Measurements from ENCODE around the gene SIRPA.
A peak's percentile ranks its signal among the peaks of the same experiment; 100 is the strongest.

Gene SIRPA

DNA sequence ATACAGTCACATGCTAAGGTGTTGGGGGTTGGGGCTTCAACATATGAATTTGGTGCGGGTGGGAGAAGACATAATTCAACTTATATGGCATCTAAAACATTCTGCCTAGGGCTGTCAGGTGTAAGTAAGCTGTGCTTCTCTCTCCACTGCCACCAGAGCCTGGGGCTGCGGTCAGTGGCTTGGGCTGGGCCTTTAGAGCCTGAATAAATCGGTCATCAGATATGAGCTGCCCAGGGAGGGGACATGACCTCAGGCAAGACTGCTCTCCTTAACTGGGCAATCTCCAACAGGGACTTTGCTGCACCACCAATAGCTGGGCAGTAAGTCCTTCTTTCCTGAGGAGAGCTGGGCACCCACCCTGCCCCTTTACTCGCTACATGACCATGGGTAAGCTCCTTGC is 24.9 kb upstream of the SIRPA start:
- DNase-seq: no peak

DNA sequence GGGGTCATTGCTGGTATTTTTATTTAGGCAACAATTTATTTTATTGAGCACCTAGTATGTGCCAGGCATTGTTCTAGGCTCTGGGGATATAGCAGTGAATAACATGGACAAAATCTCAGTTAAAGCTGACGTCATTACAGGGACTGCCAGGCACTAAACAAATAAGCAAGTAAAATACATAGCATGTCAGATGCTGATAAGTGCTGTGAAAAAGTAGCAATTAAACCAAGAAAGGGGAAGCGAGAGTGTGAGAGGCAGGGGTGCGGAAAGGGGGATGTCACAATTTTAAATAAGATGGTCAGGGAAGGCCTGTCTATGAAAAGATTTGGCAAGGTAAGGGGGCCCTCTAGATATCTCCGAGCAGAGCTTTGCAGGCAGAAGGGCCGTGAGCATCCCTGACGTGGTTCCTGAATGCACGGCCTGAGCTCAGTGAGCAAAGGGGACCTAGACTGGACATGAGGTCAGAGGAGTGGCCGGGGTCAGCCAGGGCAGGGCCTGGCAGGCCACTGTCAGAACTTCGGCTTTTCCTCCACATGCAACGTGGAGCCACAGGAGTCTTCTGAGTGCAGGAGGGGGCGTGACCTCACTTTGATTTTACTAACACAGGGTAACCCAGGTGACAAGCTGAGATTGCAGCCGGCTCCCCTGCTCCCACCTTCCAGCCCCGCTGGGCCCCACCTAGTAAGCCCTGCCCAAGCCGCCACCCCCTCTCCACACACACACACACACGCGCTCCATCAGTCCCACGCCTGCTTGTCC is 24.2 kb upstream of the SIRPA start:
- no peak for DNase-seq

GRCh38 chr20:1871807-1872458 is 23.3 kb upstream of the SIRPA start:
- DNase-seq: no peak

- no peak for DNase-seq
These were observed 22.6 kb upstream of the SIRPA start for GRCh38 chr20:1872459-1873097.

DNA sequence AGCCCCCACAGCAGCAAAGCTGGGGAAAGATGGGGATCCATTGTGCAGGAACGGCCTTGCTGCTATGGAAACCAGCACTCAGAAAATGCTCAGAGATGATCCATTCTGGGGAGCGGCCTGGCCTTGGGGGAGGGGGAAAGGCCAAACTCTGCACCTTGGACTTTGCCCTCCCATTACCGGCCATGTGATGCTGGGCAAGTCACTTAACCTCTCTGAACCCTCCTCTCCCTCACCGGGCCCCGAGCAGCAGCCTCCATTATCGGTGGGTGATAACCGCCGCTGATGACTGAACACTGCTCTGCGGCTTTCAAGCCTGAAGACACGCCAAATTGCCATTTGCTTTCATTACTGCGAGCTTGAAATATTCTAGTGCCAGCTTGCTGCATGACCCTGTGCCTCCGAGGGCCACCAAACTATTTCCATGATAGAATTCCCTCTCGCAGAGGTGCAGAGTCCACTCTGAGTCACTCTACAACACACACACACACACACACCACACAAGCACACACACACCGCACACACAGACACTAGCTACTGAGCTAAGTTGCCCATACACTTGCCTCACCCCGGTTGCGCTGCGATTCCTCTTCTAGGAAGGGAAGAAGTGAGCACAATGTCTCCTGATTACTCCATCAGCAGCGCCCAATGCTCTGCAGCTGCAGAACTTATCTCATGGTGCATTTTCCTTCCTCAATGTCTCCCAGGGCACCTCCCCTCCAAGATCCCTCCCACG is 20.6 kb upstream of the SIRPA start:
- no peak for DNase-seq

DNA sequence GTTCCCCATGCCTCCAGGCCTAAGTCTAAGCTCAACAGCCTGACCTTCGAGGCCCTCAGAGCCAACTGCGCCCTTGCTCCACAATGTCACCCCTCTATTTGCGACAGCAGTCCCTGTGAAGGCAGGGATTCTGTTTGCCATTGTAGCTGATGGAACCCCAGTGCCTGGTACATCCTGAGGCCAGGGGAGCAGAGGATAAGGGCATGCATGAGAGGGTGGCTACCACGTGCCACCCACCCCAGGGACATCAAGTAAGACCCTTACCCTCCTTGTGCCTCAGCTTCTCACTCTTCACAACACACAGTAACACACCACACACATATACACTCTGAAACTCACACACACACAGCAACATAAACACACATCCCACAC is 20.0 kb upstream of the SIRPA start:
- no peak for DNase-seq

- no peak for DNase-seq
These were observed 19.4 kb upstream of the SIRPA start for GRCh38 chr20:1875762-1876161.

DNA sequence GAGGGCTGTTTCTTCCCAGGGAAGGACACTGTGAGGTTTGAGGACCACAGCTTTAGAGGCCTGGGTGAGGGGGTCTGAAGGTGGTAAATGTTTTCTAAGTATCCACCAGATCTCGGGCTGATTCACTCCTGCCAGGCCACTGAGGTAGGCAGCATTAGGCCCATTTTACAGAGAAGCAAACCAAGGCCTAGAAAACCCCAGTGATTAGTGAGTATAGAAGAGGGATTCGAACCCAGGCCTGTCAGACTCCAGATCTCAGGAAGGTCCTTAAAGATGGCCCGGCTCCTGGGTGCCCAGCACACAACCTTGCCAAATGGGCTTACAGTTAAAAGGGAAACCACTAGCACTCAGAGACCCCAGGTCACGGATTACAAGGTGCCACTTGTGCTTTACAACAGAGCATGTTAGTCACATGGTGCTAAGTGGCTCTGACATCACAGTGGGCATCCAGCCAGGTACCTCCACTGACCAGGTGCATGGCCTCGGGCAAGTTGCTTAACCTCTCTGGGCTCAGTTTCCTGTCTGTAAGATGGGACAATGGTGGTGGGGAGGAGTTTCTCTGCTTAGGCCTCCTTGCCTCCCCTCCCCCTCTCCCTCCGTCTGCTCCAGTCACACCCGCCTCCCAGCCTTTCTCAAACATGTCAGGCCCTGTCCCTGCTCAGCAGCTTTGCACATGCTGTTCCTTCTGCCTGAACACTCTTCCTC is 18.8 kb upstream of the SIRPA start:
- peak in 1 of 56 donors; percentile 62 for DNase-seq

DNA sequence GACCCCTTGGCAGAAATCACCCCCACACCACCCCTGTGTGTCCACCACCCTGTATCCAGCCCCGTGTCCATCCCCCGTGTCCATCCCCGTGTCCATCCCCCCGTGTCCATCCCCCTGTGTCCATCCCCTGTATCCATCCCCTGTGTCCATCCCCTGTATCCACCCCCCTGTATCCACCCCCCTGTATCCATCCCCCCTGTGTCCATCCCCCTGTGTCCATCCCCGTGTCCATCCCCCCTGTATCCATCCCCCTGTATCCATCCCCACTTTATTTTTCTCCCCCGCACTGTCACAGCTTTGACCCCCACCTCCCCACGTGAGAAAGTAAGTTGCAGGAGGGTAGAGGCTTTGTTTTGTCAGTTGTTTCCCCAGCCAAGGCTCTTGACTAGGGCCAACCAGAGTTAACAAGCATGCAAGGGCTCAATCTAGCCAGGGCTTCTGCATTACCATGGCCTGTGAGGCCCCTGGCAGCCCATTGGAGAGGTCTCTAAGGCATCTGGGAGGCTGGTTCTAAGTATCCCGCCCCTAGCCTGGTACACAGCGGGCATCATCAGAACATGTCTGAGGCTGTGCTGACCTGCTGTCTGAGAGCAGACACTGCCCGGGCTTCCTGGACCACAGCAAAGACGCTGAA is 18.1 kb upstream of the SIRPA start:
- DNase-seq: peak in 9 of 56 donors; percentile 9 to 76 (median 51)

GRCh38 chr20:1877609-1878200 is 17.5 kb upstream of the SIRPA start:
- DNase-seq: peak in 32 of 56 donors; percentile 24 to 84 (median 48)

DNA sequence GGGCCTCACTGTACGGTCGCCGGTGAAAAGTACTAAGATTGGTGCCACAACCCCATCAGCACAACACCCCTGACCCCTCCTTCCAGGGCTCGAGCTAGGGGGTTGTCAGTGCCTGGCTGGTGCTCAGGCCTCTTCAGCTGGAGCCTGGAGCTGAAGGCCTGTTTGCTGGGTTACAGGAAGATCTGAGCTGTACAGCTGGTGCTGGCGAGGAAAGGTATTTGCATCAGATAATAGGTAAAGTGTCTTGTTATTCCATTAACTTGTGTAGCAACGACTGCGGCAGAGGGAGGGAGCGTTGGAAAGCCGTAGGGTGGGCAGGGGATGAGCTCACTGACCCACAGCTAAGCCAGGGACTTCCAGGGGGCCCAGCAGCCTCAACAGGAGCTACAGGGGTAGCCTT is 15.8 kb upstream of the SIRPA start:
- DNase-seq: no peak

GRCh38 chr20:1879934-1880333 is 15.3 kb upstream of the SIRPA start:
- DNase-seq: no peak

DNA sequence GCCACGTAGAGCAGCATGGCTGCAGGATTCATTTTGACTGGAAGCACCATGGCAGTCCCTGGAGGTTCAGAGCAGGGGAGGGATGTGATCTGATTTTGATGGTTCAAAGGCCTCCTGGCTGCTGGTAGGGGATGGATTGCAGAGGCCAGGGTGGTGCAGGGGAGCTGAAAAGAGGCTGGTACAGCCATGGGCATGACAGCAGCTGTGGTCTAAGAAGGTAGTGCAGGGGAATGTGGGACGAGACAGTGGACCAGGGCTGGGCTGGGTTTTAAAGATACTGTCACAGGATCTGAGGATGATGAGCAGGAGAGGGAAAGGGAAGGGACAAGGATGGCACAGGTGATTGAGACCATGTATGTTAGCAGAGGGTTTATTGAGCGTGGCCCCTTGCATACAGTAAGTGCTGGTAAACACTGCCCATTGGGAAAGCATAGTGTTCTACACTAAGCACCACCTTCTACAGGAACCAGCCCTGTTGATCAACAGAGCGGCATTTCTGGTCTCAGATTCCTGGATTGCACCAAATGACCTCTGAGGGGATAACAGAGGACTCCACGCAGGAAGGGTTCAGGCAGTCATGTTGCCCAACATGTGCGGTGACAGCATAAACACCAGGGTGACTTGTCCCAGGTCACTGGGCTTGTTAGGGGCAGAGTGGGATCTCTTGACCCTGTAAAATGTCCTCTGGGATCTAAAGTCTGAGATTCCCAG is 14.5 kb upstream of the SIRPA start:
- no peak for DNase-seq

- DNase-seq: peak in 36 of 56 donors; percentile 25 to 77 (median 54)
These were observed 13.9 kb upstream of the SIRPA start for GRCh38 chr20:1881240-1881835.

DNA sequence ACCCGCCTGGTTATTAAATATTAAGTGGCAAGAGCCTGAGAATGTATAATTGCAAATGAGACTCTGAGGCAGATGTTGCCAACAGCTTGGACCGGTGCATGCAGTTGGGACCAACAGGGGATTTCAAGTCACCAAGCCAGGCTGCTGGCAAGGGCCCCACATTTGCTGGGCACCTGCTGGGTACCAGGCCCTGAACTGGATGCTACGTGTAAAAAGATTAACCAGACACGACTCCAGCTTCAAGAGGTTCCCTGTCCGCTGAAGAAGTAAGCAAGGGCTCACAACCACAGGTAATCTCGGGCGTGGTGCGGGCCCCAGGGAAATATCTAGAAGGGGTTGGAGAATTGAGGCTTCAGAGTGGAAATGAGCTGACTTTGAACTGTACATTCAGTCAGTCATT is 13.2 kb upstream of the SIRPA start:
- no peak for DNase-seq

- peak in 10 of 56 donors; percentile 15 to 58 (median 35) for DNase-seq
These were observed 11.2 kb upstream of the SIRPA start for GRCh38 chr20:1883986-1884385.

GRCh38 chr20:1885254-1885653 is 10.0 kb upstream of the SIRPA start:
- no peak for DNase-seq

DNA sequence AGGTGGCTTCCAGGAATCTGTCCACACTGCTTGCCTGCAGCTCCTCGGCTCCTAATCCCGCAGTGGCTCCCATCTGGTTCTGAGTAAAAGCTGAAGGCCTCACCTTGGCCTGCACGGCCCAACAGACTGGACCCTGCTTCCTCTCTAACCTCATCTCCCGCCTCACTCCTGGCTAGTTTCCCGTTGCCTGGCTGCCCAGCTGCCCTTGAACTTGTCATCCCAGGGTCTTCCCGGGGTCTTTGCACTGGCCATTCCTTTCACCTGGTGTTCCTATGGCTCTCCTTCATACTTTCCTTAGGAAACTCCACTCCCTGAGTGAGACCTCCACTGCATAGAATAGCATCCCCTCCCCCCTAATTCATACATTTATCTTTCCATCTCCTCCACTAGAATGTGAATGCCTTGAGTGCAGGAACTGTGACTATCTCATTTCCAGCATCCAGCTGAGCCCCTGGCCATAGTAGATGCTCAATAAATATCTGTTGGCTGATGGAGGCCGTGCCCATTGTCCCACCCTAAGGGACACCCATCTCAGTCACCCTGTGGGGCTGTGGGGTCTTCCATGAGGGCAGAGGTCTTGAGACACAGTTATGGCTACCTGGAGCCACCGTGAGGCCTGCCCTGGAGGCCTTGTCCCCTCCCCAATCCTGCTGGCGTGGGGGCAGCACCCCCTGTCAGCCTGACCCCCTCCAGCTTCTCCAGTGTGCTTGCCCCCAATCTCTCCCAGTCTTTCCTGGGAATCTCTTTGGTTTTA is 9.1 kb upstream of the SIRPA start:
- no peak for DNase-seq

DNA sequence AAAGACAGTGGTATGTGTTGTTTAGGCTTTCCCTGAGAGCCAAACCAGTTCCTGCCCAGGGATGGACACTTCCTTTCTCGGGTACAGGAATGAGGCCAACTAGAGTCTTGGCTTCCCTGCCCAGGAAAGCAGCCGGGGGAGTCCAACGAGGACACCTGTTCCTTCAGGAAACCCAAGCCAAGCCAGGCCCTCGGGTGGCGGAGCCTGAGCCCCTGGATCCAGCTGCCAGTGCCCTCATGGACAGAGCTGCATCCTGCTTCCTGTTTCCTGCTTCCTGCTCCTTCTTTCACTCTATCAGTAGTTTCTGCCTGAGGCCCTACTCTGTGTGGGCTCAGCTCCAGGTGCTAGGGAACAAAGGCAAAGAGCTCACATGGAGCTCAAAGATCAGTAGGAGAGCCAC is 7.9 kb upstream of the SIRPA start:
- DNase-seq: no peak
